Hepatic stellate cell (primary cell): ENCODE results near the gene GLT1D1.

Experiments
- DNase-seq: peaks from one replicate; pipeline ENCODE4 v3.0.0; 2011; ENCODE audit warnings: low spot score

The GLT1D1 gene

DNA sequence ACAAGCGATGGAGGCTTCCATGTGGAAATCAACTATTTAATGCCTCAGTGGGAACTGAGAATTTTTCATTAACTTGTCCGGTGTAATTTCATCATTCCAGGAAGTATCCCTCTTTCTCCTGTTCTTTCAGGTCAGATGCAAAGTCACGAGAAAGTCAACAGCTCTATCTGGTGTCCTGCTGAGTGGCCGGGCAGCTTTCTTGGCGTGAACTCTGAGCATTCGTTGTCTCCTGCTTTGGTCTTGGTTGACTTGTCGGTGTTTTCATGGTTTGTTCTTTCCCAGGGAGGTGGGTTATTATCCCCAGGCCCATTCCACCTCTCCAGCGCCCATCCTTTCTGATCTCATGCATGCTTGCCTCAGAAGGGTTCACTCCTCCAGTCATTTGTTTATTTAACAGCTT is 149.1 kb downstream of the GLT1D1 start:
- DNase-seq = no peak

DNA sequence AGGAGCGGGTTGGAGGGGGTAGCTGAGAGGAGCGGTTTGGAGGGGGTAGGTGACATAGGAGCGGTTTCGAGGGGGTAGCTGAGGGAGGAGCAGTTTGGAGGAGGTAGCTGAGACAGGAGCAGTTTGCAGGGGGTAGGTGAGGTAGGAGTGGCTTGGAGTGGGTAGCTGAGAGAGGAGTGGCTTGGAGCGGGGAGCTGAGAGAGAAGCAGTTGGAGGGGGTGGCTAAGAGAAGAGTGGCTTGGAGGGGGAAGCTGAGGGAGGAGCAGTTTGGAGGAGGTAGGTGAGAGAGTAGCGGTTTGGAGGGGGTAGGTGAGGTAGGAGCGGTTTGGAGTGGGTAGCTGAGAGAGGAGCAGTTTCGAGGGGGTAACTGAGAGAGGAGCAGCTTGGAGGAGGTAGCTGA is 152.1 kb downstream of the GLT1D1 start:
- no peak for DNase-seq

DNA sequence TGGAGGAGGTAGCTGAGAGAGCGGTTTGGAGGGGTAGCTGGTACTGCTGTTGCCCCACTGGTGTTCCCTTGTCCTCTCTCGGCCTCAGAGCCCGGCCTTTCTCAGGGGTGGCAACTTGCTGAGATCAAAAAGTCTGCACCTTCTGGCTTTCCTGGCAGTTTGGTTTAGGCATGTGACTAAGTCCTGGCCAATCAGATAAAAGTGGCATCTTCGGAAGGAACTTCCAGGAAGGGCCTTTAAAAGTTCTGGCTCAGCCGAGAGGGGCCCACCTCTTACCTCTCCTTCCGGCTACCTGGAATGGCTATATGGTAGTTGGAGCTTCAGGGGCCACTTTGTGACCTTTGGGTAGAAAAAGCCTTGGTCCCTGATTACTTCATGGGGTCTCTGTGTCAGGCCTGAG is 152.6 kb downstream of the GLT1D1 start:
- DNase-seq = no peak

DNA sequence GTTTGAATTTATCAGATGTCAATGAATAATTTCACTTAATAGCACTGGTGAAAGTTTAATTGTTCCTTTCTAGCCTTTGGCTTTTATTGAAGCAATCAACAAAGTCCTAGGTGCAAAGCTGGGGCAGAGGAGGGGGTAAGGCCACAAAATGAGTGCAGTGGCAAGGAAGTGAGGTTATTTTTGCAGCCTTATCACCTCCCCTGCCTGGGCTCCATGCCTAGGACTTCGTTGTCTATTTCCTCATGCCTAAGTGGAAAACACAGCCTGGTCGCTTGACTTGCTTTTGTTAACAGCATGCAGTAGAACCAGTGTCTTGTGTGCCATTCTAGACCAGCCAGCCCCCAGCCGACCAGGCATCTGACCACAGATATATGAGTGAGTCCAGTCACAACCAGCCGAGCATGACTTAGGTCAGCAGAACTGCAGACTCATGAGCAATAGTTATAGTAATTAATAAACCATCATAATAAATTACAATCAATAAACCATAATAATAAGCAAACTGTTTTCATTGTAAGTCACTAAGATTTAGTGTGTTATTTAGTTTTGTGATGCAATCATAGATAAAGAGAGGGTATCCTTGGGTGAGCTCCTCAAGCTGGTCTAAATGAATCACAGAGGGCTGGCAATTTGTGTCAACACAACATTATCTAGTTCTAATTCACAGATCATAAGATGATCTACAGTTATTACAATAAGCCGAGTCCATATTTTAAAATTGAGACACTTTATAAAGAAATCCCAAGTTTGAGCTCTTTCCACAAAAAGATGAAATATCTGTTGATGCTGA is 156.8 kb downstream of the GLT1D1 start:
- DNase-seq = no peak

DNA sequence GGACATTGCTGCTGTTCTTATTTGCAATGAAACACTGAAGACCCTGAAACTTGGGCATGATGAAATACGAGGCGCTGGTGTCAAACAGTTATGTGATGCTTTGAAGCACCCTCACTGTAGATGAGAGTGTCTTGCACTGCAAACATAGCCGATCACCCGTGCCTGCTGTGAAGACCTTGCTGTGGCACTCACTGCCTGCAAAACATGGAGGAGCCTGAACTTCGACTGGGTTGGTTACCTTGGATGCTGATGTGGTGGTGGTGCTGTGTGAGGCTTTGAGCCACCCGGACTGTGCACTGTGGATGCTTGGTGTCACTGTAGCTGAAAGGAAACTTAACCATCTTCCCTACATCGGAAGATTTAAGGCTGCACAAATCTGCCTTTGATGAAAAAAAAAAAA is 162.9 kb downstream of the GLT1D1 start:
- no peak for DNase-seq

DNA sequence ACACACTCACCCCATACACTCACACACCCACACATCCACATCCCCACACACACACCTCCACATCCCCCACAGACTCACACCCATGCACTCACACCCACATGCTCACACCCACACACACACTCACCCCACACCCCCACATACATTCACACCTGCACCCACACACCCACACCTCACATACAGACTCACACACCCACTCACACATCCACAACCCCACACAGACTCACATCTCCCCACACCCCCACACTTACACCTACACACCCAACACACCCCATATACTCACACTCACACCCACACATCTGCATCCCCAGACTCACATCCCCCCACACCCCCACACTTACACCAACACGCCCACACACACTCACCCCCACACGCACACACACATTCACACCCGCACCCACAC is 171.8 kb downstream of the GLT1D1 start:
- DNase-seq = no peak

DNA sequence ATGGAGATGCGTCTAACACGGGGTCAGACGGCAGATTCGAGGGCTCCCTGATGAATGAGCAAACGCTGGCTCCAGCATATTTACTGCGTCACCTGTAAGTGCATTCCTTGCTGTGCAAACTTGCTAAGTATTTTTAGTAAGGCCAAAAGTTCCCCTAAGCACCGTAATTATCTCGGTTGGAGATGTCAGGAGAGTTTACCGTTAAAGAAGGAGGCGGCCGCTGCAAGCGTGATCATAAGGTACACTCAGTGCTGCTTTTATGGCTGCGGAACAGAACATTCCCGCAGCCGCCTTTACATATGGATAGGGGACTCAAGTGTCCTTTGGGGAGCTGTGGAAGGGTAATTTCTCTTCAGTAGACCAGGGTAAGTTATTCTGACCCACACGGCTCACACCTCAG is 175.6 kb downstream of the GLT1D1 start:
- DNase-seq = no peak
